Mesenchymal stem cell (in vitro differentiated cells and primary cell): Measurements from ENCODE around the gene ZNF365.

Experiments
- DNase-seq: peaks from one replicate; pipeline ENCODE4 v3.0.0-alpha.2; 2013
- H2AFZ ChIP-seq: one replicate; pipeline ENCODE4 v1.6.1; 2013; ENCODE audit warnings: low read depth, mild to moderate bottlenecking, control low read depth, inconsistent platforms, low read length, moderate library complexity
- H2AK5ac ChIP-seq: 2 replicates; pipeline ENCODE4 v1.6.1; 2013; ENCODE audit warnings: low read length, moderate library complexity, mild to moderate bottlenecking, inconsistent platforms; ENCODE audit not compliant: severe bottlenecking
- H2BK120ac ChIP-seq: one replicate; pipeline ENCODE4 v1.6.1; 2013; ENCODE audit warnings: low read depth, mild to moderate bottlenecking, inconsistent platforms, low read length, moderate library complexity
- H2BK12ac ChIP-seq, 2 experiments: one replicate each; pipeline ENCODE4 v1.6.1; 2013; ENCODE audit warnings: inconsistent platforms in 2 of 2, low read length in 2 of 2, mild to moderate bottlenecking in 2 of 2, moderate library complexity in 2 of 2, control low read depth in 1 of 2
- H2BK15ac ChIP-seq: one replicate; pipeline ENCODE4 v1.6.1; 2013; ENCODE audit warnings: mild to moderate bottlenecking, low read depth, inconsistent platforms; ENCODE audit not compliant: poor library complexity, severe bottlenecking
- H2BK5ac ChIP-seq: 2 replicates; pipeline ENCODE4 v1.6.1; 2013; ENCODE audit warnings: low read depth, mild to moderate bottlenecking, low read length, control low read depth, inconsistent platforms; ENCODE audit not compliant: poor library complexity, severe bottlenecking
- H3K14ac ChIP-seq, 2 experiments: one replicate each; pipeline ENCODE4 v1.6.1; 2013; ENCODE audit warnings: inconsistent platforms in 2 of 2, low read length in 2 of 2, control low read depth in 1 of 2, mild to moderate bottlenecking in 1 of 2, moderate library complexity in 1 of 2
- H3K18ac ChIP-seq, 2 experiments: one replicate each; pipeline ENCODE4 v1.6.1; 2013; ENCODE audit warnings: inconsistent platforms in 2 of 2, low read length in 2 of 2, control low read depth in 1 of 2, low read depth in 1 of 2, mild to moderate bottlenecking in 1 of 2
- H3K23ac ChIP-seq, 2 experiments: one replicate each; pipeline ENCODE4 v1.6.1; 2013; ENCODE audit warnings: inconsistent platforms in 2 of 2, low read length in 2 of 2, mild to moderate bottlenecking in 2 of 2, moderate library complexity in 2 of 2, control low read depth in 1 of 2
- H3K27ac ChIP-seq: 2 replicates; pipeline ENCODE4 v1.5.1; 2013; ENCODE audit warnings: mild to moderate bottlenecking, moderate library complexity, low read length, control low read depth, inconsistent platforms; ENCODE audit not compliant: poor library complexity, severe bottlenecking
- H3K27me3 ChIP-seq, 2 experiments: 2 replicates each; pipeline versions ENCODE4 v1.6.1 to v1.7.0; 2013; ENCODE audit warnings: low read length in 2 of 2, mild to moderate bottlenecking in 2 of 2, moderate library complexity in 2 of 2, control low read depth in 1 of 2, inconsistent platforms in 1 of 2; ENCODE audit not compliant: control insufficient read depth in 1 of 2, insufficient read depth in 1 of 2
- H3K36me3 ChIP-seq, 2 experiments: 2 replicates each; pipeline versions ENCODE4 v1.6.1 to v1.7.0; 2013; ENCODE audit warnings: low read length in 2 of 2, control low read depth in 1 of 2, inconsistent platforms in 1 of 2, low read depth in 1 of 2, mild to moderate bottlenecking in 1 of 2; ENCODE audit not compliant: insufficient read depth in 2 of 2, control insufficient read depth in 1 of 2
- H3K4ac ChIP-seq, 2 experiments: one replicate each; pipeline ENCODE4 v1.6.1; 2013; ENCODE audit warnings: inconsistent platforms in 2 of 2, low read length in 2 of 2, mild to moderate bottlenecking in 2 of 2, moderate library complexity in 2 of 2, control low read depth in 1 of 2, low read depth in 1 of 2
- H3K4me1 ChIP-seq: 2 replicates; pipeline ENCODE4 v1.6.1; 2013; ENCODE audit warnings: low read depth, low read length, control low read depth; ENCODE audit not compliant: control insufficient read depth, insufficient read depth
- H3K4me2 ChIP-seq: 2 replicates; pipeline ENCODE4 v1.6.1; 2013; ENCODE audit warnings: low read length, mild to moderate bottlenecking, inconsistent platforms; ENCODE audit not compliant: poor library complexity, severe bottlenecking
- H3K4me3 ChIP-seq, 2 experiments: 2 replicates each; pipeline versions ENCODE4 v1.5.1 to v1.7.0; 2013; ENCODE audit warnings: low read length in 2 of 2, mild to moderate bottlenecking in 2 of 2, control low read depth in 1 of 2, low read depth in 1 of 2; ENCODE audit not compliant: insufficient read depth in 1 of 2
- H3K79me1 ChIP-seq: replicated peaks from 2 replicates; pipeline ENCODE4 v1.6.1; 2013; ENCODE audit warnings: mild to moderate bottlenecking, control low read depth, low read length, inconsistent platforms; ENCODE audit not compliant: poor library complexity, severe bottlenecking
- H3K9ac ChIP-seq: 2 replicates; pipeline ENCODE4 v1.7.0; 2013; ENCODE audit warnings: mild to moderate bottlenecking, low read length, moderate library complexity
- H3K9me3 ChIP-seq: 2 replicates; pipeline ENCODE4 v1.7.0; 2013; ENCODE audit warnings: mild to moderate bottlenecking, low read length; ENCODE audit not compliant: control insufficient read depth
- H4K8ac ChIP-seq: one replicate; pipeline ENCODE4 v1.6.1; 2013; ENCODE audit warnings: inconsistent platforms, mild to moderate bottlenecking, low read length, moderate library complexity
- H4K91ac ChIP-seq: one replicate; pipeline ENCODE4 v1.6.1; 2013; ENCODE audit warnings: mild to moderate bottlenecking, low read length, inconsistent platforms
- WGBS: methylation state at CpG from one replicate; pipeline ENCODE4 v1.1.7; 2013; ENCODE audit warnings: mixed read lengths; 5-methylcytosine and 5-hydroxymethylcytosine counted together

ZNF365 gene

DNA sequence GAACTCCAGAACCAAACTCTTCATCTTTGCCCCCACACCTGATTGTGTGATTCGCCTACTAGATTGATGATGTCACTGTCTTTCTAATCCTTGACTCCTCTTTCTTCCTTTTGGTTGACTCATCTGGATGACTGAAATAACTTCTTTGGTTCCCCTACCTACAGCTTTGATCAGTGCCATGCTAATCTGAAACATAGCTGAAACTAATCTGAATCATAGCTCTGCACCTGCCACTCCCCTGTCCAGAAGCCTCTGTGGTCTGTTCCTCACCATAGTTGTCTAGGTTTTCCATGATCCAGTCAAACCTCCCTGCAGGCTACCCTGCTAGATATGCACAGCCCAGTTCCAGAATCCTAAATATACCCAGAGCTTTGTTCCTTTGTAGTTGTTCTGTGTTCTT is 51.9 kb downstream of the ZNF365 start:
- no peak overlapping the region for H2AK5ac ChIP-seq
- H3K4me2 ChIP-seq: no peak overlapping the region
- H3K27ac ChIP-seq: no peak overlapping the region
- H3K79me1 ChIP-seq: no peaks in the 10 kb centered on the region
- no peak overlapping the region for H2BK5ac ChIP-seq
- DNase-seq: no peak
- no peak overlapping the region for H3K4ac ChIP-seq
- H3K9ac ChIP-seq: no peak overlapping the region
- no peak overlapping the region for H3K18ac ChIP-seq
- H2BK12ac ChIP-seq: no peak overlapping the region
- H3K23ac ChIP-seq: no peak overlapping the region
- no peak overlapping the region for H4K91ac ChIP-seq
- H3K36me3 ChIP-seq: no peaks in the 10 kb centered on the region
- H3K27me3 ChIP-seq: no peaks in the 10 kb centered on the region
- no peak overlapping the region for H3K14ac ChIP-seq
- no peaks in the 10 kb centered on the region for H3K9me3 ChIP-seq
- H2AFZ ChIP-seq: no peak overlapping the region
- H2BK120ac ChIP-seq: no peak overlapping the region
- no peak overlapping the region for H3K4me3 ChIP-seq
- no peak overlapping the region for H4K8ac ChIP-seq
- 80% methylated on average over 1 of the region's 1 CpG for WGBS
- H2BK15ac ChIP-seq: no peak overlapping the region
- peaks cover 4% of the 10 kb centered on the region for H3K4me1 ChIP-seq

DNA sequence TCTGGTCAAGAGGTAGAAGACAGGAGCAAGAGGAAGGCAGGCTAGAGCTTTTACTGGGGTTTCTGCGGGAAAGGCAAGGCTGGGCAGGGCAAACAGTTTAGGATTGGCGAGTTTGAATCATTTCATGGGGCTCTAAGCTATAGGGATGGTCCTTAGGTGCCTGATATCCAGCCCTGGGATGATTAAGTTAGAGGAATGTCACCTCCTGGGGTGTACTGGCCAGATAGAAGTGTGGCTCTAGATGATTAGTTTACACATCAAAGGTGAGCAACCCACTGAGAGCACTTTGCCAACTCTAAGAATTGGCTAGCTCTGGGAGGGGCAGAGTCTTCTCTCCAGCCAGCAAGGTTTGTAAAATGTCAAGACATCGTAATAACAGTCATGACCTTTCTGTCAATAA is 52.4 kb downstream of the ZNF365 start:
- Histone ChIP-seq H3K9me3 (no peaks in the 10 kb centered on the region), H4K91ac (no peak overlapping the region), H3K4ac (no peak overlapping the region), H3K4me3 (no peak overlapping the region), H3K79me1 (no peaks in the 10 kb centered on the region), H2AK5ac (no peak overlapping the region), H3K4me1 (peaks cover 4% of the 10 kb centered on the region), H2BK5ac (no peak overlapping the region), H2BK12ac (no peak overlapping the region), H3K9ac (no peak overlapping the region), H4K8ac (no peak overlapping the region), H3K27ac (no peak overlapping the region), H3K18ac (no peak overlapping the region), H3K23ac (no peak overlapping the region), H3K36me3 (no peaks in the 10 kb centered on the region), H2BK120ac (no peak overlapping the region), H3K14ac (no peak overlapping the region), H2AFZ (no peak overlapping the region), H3K4me2 (no peak overlapping the region), H2BK15ac (no peak overlapping the region), H3K27me3 (no peaks in the 10 kb centered on the region)
- 58% methylated on average over 3 of the region's 3 CpGs for WGBS
- DNase-seq: no peak

DNA sequence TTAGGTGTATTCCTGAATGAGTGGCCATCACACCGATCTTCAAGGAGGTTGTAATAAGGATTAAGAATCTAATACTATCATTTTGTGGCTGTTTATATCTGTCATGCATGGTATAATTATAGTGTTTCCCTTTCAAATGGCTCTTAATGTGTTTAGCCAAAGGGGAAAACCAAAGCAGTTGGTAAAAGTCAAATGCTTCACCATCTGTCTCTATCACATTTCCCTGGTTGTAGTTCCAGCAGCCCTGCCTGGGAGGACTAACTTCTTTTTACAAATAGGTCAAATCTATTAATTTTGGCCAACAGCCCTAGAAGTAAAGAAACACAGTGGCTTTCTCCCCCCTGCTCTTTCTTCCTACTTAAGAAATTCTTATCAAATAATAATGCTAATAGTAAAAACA is 56.7 kb downstream of the ZNF365 start:
- H4K91ac ChIP-seq: no peak overlapping the region

DNA sequence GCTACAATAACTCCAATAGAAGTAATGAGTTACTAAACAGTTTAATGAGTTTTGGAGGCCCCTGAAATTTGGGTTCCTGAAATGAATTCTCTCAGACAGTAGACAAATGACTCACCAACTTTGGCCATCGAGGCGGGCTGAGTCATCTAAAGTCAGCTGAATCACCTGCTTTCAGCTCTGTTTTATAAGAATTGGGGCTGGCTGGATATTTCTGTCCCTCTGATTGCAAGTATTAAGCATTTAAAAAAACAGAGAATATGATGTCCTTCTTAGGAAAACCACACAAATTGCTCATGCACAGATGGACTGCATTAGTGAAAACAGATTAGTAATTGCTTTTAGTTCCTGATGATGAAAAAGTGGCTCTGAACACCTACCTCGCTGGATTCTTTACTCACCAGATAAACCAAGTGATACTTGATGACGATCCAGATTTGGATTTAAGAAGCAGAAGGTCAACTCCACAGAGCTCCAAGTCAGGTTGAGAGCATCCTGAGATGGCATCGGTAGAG is 59.1 kb downstream of the ZNF365 start:
- Histone ChIP-seq H2BK15ac (no peak overlapping the region), H2BK120ac (no peak overlapping the region), H3K4me1 (peaks cover 6% of the 10 kb centered on the region), H4K91ac (no peak overlapping the region), H2BK5ac (no peak overlapping the region), H3K79me1 (no peaks in the 10 kb centered on the region), H2AK5ac (no peak overlapping the region), H3K36me3 (no peaks in the 10 kb centered on the region), H3K9ac (peak overlapping the region; percentile 64), H3K4ac (no peak overlapping the region), H3K27ac (peak overlapping the region; percentile 89), H3K23ac (no peak overlapping the region), H3K4me3 (no peak overlapping the region), H3K18ac (no peak overlapping the region), H3K14ac (no peak overlapping the region), H4K8ac (no peak overlapping the region), H3K27me3 (no peaks in the 10 kb centered on the region), H3K9me3 (no peaks in the 10 kb centered on the region), H3K4me2 (no peak overlapping the region), H2BK12ac (no peak overlapping the region), H2AFZ (no peak overlapping the region)
- WGBS: 16% methylated on average over 4 of the region's 5 CpGs
- peak; percentile 73 for DNase-seq

More for the DNA sequence above, 56.7 kb downstream of the ZNF365 start:
- Histone ChIP-seq H3K4me3 (no peak overlapping the region), H3K23ac (no peak overlapping the region), H3K79me1 (no peaks in the 10 kb centered on the region), H3K27ac (no peak overlapping the region), H3K9ac (no peak overlapping the region), H3K9me3 (no peaks in the 10 kb centered on the region), H3K14ac (no peak overlapping the region), H3K36me3 (no peaks in the 10 kb centered on the region), H3K18ac (no peak overlapping the region), H3K27me3 (no peaks in the 10 kb centered on the region), H4K8ac (no peak overlapping the region), H3K4me1 (peaks cover 6% of the 10 kb centered on the region), H2BK12ac (no peak overlapping the region), H3K4ac (no peak overlapping the region), H2AFZ (no peak overlapping the region), H2BK5ac (no peak overlapping the region), H2BK15ac (no peak overlapping the region), H3K4me2 (no peak overlapping the region), H2BK120ac (no peak overlapping the region), H2AK5ac (no peak overlapping the region)
- DNase-seq: no peak
- WGBS: 89% methylated on average over 1 of the region's 1 CpG
